ENCODE data around the gene LRP2. TPM values are rescaled to one million over a fixed set of nuclear protein-coding genes. Genes with fewer than 3 reads are reported as not detected.

Gene LRP2
- total and polyA plus RNA-seq, 2 of the 8 experiments (the other 6 are each of a cell fraction or from before 2014, with no cell fraction given) = 2.0 to 2.9 TPM

- WGBS, 2 experiments (ENCODE audit: extremely low coverage in 1 of 2, insufficient coverage in 1 of 2, insufficient read length in 1 of 2, insufficient replicate concordance in 2 of 2, low coverage in 1 of 2, low lambda C conversion rate in 2 of 2, missing lambda C conversion rate in 1 of 2) = 72% methylated on average over 5 of the region's 5 CpGs; no CpG with 5 or more reads in 1 of the 2 experiments
- H3K23me2 ChIP-seq (ENCODE audit: low read depth, low read length) = no peaks in the 10 kb centered on the region; the same call in 1 of the 2 replicates
- H3K56ac ChIP-seq (replicated peaks; ENCODE audit: insufficient read length, low read depth, low read length) = no peak overlapping the region
- H3K79me1 ChIP-seq (ENCODE audit: low read depth, low read length) = no peaks in the 10 kb centered on the region
- H3K9ac ChIP-seq (replicated peaks in 1 of 4; ENCODE audit: extremely low read depth in 1 of 4, low read depth in 3 of 4, low read length in 3 of 4) = no peak overlapping the region
- H3K14ac ChIP-seq (ENCODE audit: insufficient read length) = no peak overlapping the region
- H3K9me3 ChIP-seq (ENCODE audit: insufficient read depth in 2 of 2, low read depth in 1 of 2, low read length in 1 of 2) = no peaks in the 10 kb centered on the region
- POLR2A ChIA-PET (ENCODE audit: partially characterized antibody) = no interaction called here
- H3K23ac ChIP-seq (ENCODE audit: insufficient read length) = no peak overlapping the region
- no peak overlapping the region for H4K5ac ChIP-seq (ENCODE audit: insufficient read length, low read depth, low read length)
- no peak overlapping the region for H2BK5ac ChIP-seq (ENCODE audit: low read depth, low read length)
- H3K4me2 ChIP-seq (ENCODE audit: insufficient read depth in 1 of 2, low read depth in 2 of 2, low read length in 2 of 2) = no peak overlapping the region
- no peak overlapping the region for H3K4me3 ChIP-seq (ENCODE audit: extremely low read depth in 1 of 4, insufficient read depth in 2 of 4, low read depth in 3 of 4, low read length in 4 of 4)
- no peak overlapping the region for H3K18ac ChIP-seq (ENCODE audit: extremely low read depth, low read length)
- H4K91ac ChIP-seq (replicated peaks; ENCODE audit: insufficient read length, low read length) = no peak overlapping the region
- no peak overlapping the region for H3K27ac ChIP-seq (ENCODE audit: low read depth, low read length)
- H2AFZ ChIP-seq (ENCODE audit: low read length) = no peak overlapping the region
- no peak overlapping the region for H2BK120ac ChIP-seq (replicated peaks; ENCODE audit: low read depth, low read length)
- DNase-seq (ENCODE audit: low read depth in 1 of 2, low spot score in 2 of 2) (no peak), FAIRE-seq (no peak)
- H4K8ac ChIP-seq (ENCODE audit: extremely low read depth, insufficient read depth, low read length) = no peak overlapping the region
- no peak overlapping the region for H2BK12ac ChIP-seq (ENCODE audit: low read depth, low read length)
- CTCF ChIA-PET (ENCODE audit: partially characterized antibody) = interaction anchor here (2.3 kb wide), 1 partner anchor 58 kb away, joined by 5 read pairs; no protein-coding TSS in a partner anchor
- no peaks in the 10 kb centered on the region for H3K27me3 ChIP-seq (replicated peaks in 1 of 4; ENCODE audit: control insufficient read depth in 3 of 4, extremely low read depth in 1 of 4, insufficient read depth in 3 of 4, low read length in 3 of 4)
- H3K79me2 ChIP-seq (ENCODE audit: control insufficient read depth in 1 of 2, insufficient read depth in 2 of 2, low read length in 2 of 2) = no peaks in the 10 kb centered on the region
- no peak overlapping the region for H3K4ac ChIP-seq (replicated peaks; ENCODE audit: insufficient read length, low read depth, low read length)
- no peaks in the 10 kb centered on the region for H4K20me1 ChIP-seq (replicated peaks in 1 of 2; ENCODE audit: control insufficient read depth in 1 of 2, insufficient read depth in 2 of 2, low read length in 2 of 2)
- no peaks in the 10 kb centered on the region for H3K4me1 ChIP-seq (replicated peaks in 1 of 4; ENCODE audit: control insufficient read depth in 3 of 4, insufficient read depth in 4 of 4, low read length in 3 of 4)
- H2BK20ac ChIP-seq (ENCODE audit: low read length) = no peak overlapping the region
- H2BK15ac ChIP-seq (ENCODE audit: low read length) = no peak overlapping the region
- H3K36me3 ChIP-seq (ENCODE audit: control insufficient read depth in 2 of 4, insufficient read depth in 4 of 4, low read length in 3 of 4) = no peaks in the 10 kb centered on the region
- no peak overlapping the region for H2AK5ac ChIP-seq (ENCODE audit: low read depth, low read length)
- TF ChIP-seq BCL11A (IDR thresholded peaks at IDR 0.05; ENCODE audit: low read depth in 2 of 2, low read length in 2 of 2) = no peak
- no peak for TF ChIP-seq PHF8 (conservative IDR thresholded peaks at IDR 0.05; ENCODE audit: low read depth, low read length)
- TF ChIP-seq HDAC6 (IDR thresholded peaks at IDR 0.05; ENCODE audit: low read depth, low read length) = no peak
- TF ChIP-seq POU5F1 (IDR thresholded peaks at IDR 0.05; ENCODE audit: low read depth, low read length) = no peak
- no peak for TF ChIP-seq EGR1 (IDR thresholded peaks at IDR 0.05; ENCODE audit: borderline replicate concordance, low read depth, low read length)
- no peak for TF ChIP-seq EZH2 (IDR thresholded peaks at IDR 0.05; ENCODE audit: low read depth, low read length, severe bottlenecking)
- TF ChIP-seq KDM4A (IDR thresholded peaks at IDR 0.05; ENCODE audit: low read depth, low read length, severe bottlenecking) = no peak
- no peak for TF ChIP-seq ATF3 (IDR thresholded peaks at IDR 0.05; ENCODE audit: insufficient read depth, low read depth, low read length)
- TF ChIP-seq RXRA (IDR thresholded peaks at IDR 0.05; ENCODE audit: insufficient read depth, low read depth, low read length) = no peak
Observed at GRCh38 chr2:169190197-169190775, 172.0 kb downstream of the LRP2 start.

Measured in H1 (cell line).